Stimulated activated CD4-positive, alpha-beta T cell treated with anti-CD3 and anti-CD28 coated beads, Interleukin-1b, Interleukin-23, amount 100 ng/mL, for 24 hours (primary cell): Measurements from ENCODE around the gene TOX3.

Experiments
- DNase-seq, 4 experiments: peaks; one replicate each; pipeline ENCODE4 v3.0.0-alpha.2; 2020; ENCODE audit warnings: low read depth in 4 of 4, low spot score in 1 of 4

Gene TOX3

GRCh38 chr16:52563767-52564611 lies 17.0 kb upstream of the TOX3 start:
- DNase-seq = no peak

DNA sequence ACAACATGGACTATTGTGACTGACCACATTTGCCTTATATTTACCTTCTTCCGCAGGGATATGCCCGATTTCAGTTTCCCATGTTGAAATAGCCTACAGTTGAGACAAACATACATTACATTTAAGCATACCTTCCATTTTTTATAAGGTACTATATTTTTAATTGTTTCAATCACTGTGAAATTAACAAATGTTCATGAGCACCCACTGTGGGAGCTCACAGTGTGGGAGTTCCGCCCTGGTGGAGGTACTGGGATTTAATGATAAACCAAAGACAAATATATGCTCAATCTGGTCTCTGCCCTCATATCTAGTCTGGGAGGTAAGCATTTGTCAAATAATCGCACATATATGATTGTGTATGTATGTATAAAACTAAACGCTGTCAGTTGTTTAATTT lies 15.8 kb upstream of the TOX3 start:
- DNase-seq = no peak

DNA sequence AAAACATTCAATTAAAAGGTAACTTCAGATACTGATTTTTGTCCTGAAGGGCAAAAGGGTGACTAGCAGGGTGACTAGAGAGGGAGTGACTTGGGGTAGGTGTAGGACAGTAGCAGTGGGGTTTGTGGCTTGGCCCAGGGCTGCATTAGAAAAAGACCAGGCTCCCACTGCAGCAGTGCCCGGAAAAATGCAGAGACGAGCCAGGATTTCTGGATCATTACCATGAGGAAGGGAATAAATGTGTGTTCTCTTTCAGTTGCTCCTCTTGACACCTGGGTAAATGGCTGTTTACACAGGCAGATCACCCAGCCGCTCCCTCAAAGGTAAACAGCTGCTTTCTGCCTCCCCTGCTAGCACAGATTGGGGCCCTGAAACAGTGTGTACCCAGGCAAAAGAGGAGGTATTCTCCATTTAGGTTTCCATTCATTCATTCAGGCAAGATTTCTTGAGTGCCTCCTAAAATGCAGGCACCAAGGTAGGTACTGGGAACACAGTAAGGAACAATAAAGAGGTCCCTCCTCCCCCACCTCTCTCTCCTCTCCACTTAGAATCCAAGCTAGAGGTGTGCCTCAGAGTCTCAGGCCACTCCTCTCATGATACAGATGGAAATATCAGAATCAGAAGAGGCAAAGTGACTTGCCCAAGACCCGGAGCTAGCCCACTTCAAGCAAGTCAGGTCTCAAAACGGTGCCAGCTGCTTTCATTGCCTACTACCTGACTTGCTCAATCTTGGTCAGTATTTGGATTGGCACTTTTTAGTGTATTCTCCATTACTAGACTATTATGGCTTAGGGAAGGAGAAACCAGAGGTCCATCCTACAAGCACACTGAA lies 15.2 kb upstream of the TOX3 start:
- no peak for DNase-seq

GRCh38 chr16:52558448-52558847 lies 11.5 kb upstream of the TOX3 start:
- no peak for DNase-seq

- DNase-seq = no peak
These were observed 10.3 kb upstream of the TOX3 start for GRCh38 chr16:52557236-52557635.

GRCh38 chr16:52556083-52556482 lies 9.1 kb upstream of the TOX3 start:
- DNase-seq = no peak

- no peak for DNase-seq
These were observed 8.6 kb upstream of the TOX3 start for GRCh38 chr16:52555572-52555971.

DNA sequence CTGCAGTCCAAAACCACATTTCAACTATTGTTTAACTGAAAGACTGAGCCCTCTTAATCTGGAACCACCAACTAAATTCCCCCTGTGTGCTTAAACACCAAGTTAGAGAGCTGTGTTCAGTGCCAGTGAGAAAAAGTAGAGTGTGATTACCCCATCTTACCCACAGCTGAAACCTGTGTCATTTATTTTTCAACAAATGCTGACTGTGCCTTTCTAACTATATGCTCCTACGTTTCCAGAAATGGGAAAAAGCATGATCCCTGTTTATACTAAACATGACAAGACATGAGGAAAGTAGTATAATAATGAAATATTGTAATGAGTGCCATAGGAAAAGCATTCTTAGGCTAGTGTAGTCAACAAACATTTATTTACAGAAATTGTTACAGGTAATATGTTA lies 7.4 kb upstream of the TOX3 start:
- DNase-seq = no peak

DNA sequence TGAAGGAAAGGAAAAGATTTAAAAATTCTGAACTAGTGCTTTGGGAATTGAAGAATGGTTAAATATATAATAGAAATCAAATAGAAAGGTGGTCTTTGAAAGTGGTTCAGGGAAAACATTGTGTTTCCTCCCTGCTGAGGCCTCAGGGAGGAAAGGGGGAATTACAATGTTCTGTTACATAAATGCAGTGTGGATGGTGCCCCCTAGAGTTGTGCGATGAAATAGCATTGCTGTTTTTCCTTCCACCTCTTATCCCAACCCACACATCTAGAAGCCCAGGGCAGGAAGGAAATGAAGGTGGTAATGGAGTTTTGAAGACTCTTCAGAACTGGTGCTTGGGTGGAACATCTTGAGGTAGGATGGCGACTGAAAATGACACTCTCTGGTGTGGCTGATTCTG lies 6.4 kb upstream of the TOX3 start:
- DNase-seq = no peak

GRCh38 chr16:52552643-52553042 lies 5.7 kb upstream of the TOX3 start:
- DNase-seq = no peak

DNA sequence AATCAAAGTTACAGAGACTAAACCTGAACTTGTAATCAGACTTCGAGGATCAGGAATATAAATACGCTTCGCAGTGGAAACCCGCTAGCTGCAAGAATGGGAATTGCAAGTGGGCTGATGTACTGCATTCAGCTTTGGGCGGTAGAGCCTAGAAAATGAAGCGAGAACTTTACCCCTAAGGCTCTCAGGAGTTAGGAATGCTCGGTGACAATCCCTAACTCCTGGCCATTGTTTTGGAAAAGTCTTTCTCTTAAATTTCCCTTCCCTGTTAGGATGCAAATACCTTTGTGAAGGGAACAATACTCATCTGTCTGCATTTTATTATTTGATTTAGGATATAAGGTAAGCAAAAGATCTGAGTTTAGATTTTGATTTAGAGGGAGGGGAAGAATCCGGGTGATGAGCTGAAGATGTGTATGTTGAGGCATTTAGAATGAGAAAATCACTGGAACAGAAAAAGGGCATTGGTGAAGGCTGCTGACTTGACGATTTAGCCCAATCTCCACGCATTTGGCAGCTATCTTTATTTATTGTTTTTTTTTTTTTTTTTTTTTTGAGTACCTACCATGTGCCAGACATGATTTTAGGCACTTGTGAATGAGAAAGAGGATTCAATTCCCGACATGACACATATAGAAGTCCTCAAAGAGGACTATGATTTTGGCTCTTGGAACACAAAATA lies 2.2 kb upstream of the TOX3 start:
- no peak for DNase-seq

DNA sequence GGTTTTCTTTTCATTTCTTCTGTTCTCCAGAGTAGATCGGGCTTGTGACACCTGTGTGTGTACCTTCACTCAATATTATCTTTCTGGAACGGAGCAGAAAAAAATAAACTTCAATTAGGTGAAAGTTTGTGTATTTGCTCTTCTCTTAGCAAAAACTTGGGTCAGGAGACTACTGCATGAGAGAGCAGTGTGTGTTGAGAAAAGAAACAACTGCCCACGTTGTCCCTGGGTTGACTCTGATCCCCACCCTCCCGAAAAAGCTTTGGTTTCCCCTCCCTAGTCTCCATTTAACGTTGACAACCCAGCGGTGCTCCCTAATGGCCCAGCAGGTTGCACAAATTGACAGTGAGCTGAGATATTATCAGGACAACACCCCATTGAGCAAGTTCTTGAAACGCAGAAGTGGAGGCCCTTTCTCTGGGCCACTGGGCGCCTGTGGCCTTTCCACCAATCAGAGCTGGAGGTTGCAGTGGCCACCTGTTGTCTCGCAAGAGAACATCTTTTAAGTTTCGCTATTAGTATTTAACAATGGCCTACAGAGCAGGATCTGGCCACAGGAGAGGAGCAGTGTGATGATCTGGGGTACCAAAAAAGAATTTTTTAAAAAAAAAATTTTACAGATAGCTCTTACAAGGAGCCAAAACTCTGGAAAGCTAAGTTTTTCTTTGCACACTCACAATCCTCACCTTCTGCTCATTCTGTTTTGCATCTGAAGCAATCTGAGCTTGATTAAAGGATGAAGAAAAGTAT lies 1.5 kb upstream of the TOX3 start:
- DNase-seq = no peak

- DNase-seq = no peak
These were observed 882 bp upstream of the TOX3 start for GRCh38 chr16:52547834-52548215.

DNA sequence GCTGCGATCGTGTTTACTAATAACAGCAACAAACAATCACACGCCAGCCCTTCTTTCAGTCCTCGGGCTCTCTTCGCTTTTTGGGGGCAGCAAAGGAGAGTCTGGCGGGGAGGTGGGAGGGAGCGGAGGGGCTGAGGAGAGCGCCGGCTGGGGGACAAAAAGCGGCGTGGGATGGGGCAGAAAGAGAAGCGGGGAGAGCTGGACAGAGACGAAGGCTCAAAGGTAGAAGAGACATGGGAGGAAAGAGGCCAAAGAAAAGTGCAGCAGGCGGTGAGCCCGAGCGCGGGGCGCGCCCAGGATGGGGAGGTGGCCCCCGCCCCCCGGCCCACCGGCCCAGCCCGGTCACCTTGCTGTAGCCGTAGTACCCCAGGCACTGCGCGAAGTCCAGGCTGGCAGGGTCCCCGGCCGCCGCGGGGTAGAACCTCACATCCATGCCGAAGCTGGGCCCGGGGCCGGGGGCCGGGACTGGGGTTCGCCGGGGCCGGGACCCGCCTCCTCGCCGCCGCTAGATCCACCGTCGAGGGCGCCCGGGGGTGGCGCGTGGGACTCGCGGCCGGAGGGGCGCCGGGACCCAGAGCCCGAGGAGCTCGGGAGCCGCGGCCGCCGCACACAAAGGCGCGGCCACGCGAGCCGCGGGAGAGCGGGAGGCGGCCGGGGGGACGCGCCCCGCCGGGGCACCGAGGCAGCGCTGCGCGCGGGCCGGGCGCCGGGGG lies 496 bp downstream of the TOX3 start:
- no peak for DNase-seq

DNA sequence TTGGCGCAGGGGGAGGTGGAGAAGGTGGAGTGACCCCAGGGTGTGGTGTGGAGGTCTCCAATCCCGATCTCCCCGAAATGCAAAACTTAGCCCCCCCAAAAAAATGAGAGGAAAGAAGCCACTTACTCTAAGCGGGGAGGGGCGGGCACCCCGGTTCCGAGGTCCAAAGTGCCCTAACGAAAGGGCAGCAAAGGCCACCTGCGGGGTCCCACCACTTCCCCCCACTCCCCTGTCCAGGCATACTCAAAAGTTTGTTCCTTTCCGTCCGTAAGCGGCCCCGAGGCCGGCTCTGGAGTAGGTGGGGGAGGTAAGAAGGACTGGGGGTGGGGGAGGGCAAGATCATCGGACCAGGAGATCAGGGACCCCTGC lies 1.1 kb downstream of the TOX3 start:
- DNase-seq = no peak

GRCh38 chr16:52545222-52545897 lies 1.6 kb downstream of the TOX3 start:
- no peak for DNase-seq

DNA sequence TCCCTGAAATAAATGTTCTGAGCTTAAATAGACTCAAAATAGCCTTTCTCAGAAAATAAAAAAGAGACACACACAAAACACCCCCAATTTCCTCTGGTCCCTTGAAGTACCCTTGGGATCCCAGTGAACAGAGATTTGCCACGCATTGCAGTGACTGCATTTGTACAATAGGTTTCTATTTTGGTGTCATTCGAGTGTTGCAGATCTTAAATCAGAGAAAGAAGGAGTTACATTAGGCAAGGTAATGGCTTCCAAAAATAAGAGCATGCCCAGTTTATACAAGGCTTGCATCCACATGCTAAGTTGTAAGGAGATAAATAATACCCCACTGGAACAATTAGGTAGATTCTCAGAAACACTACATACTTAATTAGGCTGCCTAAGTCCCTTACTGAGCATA lies 2.2 kb downstream of the TOX3 start:
- no peak for DNase-seq

DNA sequence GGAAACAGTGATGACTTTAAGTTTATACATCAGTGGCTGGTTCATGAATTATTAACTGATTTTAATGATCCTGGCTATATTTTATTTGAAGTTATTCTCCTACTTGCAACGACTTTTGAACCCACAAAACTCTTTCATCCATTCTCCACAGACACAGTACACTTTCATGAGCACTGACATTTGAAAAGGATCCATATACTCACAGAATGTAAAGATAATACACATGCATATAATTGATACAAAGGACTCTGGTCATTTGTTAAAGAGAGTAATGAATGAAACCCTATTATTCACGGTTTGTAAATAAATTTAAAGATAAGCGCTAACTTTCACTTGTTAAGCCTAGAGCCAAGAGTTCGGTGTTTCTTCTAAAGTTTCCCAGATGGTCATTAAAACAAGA lies 3.3 kb downstream of the TOX3 start:
- DNase-seq = no peak

GRCh38 chr16:52540910-52541309 lies 6.0 kb downstream of the TOX3 start:
- no peak for DNase-seq

DNA sequence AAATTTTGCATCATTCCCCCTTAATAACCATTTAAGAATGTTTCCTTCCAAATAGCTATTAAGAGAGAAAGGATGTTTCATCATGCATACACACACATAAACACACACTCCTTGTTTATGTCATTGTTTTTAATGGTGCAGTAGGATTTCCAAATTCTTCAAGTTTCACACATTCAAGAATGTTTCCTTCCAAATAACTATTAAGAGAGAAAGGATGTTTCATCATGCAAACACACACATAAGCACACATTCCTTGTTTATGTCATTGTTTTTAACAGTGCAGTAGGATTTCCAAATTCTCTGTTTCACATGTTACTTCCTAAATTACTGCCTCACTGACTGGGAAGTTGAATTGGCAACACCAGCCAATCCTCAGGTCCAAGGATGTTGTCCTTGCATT lies 7.8 kb downstream of the TOX3 start:
- no peak for DNase-seq
